Islet precursor cell (in vitro differentiated cells): ENCODE measurements around the gene FBXL5.

ENCODE experiments used
- DNase-seq: peaks from one replicate; pipeline ENCODE4 v3.0.0-alpha.2; 2018

FBXL5 gene

GRCh38 chr4:15676899-15677298 lies 21.7 kb upstream of the FBXL5 start:
- DNase-seq, result no peak

DNA sequence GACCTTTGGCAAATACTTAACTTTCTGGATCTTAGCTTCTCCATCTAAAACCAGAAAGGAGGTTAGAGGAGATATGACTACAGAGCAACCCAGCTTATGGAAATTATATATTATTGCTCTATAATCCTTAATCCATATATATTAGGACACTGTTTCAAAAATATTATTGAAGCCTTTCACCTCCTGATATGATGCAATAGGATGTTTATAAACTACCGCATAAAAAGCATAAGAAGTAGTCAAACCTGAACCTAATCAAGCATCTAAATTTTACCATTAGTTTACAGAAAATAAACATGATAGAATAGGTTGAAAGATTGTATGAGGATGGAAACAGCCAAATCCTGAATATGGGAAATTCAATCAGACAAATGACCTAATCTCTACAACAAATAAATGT lies 20.9 kb upstream of the FBXL5 start:
- DNase-seq, result no peak

DNA sequence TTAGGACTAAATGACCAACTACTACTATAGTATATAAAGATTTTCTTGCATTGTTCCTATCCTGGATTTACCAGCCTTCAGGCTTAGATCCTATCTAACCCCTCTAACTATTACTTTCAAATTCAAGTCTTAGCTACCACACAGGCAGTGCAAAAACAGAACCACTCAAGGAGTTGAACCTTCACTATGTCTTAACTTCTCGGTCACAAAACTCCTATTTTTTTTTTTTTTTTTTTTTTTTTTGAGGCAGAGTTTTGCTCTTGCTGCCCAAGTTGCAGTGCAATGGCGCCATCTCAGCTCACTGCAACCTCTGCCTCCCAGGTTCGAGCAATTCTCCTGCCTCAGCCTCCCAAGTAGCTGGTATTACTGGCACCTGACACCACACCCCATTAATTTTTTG lies 20.2 kb upstream of the FBXL5 start:
- no peak for DNase-seq

- no peak for DNase-seq
Observed at GRCh38 chr4:15674926-15675325, 19.8 kb upstream of the FBXL5 start.

- no peak for DNase-seq
Observed at GRCh38 chr4:15674046-15674445, 18.9 kb upstream of the FBXL5 start.

DNA sequence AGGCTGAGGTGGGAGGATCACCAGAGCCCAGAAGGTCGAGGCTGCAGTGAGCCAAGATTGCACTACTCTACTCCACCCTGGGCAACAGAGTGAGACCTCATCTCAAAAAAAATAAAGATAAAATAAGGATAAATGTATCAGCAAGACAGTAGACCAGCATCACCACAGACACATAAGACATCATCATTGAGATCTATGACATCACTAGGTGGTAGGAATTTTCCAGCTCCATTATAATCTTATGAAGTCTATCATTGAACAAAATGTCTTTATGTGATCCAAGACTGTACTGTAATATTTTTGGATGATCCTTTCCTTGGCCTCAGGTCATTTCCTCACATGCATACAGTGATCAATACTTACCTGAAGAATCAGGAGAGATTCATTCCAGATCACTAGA lies 18.2 kb upstream of the FBXL5 start:
- DNase-seq, result no peak

DNA sequence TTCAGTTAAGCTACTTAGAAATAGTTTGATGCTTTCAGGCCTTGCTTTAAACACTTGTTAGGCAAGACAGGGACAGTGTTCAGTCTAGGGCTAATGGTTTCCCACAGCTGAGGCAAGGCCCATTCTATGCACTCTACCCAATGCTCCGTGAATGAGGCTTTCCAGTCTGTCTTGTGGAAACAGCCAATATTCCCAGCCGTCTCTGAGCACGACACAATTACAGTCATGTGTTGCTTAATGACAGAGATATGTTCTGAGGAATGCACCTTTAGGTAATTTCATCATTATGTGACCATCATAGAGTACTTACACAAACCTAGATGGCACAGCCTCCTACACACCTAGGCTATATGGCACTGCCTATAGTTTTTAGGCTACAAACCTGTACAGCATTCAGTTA lies 16.9 kb upstream of the FBXL5 start:
- DNase-seq, result no peak

GRCh38 chr4:15670576-15670975 lies 15.4 kb upstream of the FBXL5 start:
- DNase-seq, result no peak

- DNase-seq, result no peak
Observed at GRCh38 chr4:15668566-15669435, 13.6 kb upstream of the FBXL5 start.

DNA sequence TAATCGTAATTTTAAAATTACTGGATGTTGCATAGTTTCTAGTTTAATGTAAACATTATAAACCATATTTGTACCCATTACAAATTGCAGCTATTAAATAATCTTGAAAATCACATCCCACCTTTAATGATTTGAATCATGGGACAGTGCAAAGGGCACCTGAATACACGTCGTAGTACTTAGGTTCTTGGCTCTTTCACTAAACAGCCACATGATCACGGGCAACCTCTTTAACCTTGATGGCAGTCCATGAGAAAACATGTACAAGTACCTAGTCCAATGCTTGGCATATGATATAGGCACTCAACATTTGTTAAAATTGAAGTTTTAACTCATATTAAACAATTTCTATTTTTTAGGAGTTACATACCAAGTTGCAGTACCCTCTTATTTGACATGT lies 11.8 kb upstream of the FBXL5 start:
- DNase-seq, result no peak

DNA sequence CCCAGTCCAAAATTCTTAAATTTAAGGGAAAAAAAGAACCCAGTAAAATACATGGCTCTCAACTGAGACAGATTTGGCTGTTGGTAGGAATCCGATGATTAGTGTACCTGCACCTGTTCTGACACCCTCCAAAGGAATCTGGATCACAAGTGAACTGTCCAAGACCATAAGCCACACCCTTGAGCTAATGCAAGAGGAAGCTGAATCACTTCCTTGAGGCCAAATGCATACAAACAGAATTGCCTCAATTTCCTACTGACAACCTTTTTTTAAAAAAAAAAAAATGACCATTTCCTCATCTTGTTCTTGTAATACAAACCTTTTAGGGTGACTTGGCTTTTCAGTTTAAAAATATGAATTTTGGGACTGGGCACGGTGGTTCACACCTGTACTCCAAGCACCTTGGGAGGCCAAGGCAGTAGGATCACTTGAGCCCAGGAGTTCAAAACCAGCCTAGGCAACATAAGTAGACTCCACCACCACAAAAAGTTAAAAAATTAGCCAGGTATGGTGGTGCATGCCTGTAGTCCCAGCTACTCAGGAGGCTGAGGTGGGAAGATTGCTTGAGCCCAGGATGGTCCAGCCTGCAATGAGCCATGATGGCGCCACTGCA lies 10.7 kb upstream of the FBXL5 start:
- DNase-seq, result no peak

- no peak for DNase-seq
Observed at GRCh38 chr4:15659768-15660570, 4.8 kb upstream of the FBXL5 start.

- no peak for DNase-seq
Observed at GRCh38 chr4:15658781-15659180, 3.6 kb upstream of the FBXL5 start.

DNA sequence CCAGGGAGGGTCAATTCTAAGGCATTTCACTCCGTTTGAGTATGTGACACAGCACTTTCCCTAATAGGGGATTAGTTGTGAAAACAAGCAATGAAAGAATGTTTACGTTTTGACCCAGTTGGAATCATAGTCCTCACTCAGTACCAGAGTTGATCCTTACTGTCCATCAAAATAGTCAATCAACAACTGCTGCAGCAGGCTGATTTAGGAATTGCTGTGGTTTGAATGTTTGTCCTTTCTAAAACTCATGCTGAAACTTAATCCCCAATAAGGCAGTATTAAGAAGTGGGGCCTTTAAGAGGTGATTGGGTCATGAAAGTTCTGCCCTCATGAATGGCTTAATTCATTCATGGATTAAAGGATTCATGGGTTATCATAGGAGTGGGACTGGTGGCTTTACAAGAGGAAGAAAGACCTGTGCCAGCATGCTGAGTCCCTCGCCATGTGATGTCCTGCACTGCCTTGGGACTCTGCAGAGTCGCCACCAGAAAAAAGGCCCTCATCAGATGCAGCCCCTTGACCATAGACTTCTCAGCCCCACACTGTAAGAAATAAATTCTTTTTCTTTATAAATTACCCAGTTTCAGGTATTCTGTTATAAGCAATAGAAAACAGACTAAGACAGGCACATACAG lies 3.1 kb upstream of the FBXL5 start:
- DNase-seq, result no peak

GRCh38 chr4:15657366-15657765 lies 2.2 kb upstream of the FBXL5 start:
- DNase-seq, result no peak

DNA sequence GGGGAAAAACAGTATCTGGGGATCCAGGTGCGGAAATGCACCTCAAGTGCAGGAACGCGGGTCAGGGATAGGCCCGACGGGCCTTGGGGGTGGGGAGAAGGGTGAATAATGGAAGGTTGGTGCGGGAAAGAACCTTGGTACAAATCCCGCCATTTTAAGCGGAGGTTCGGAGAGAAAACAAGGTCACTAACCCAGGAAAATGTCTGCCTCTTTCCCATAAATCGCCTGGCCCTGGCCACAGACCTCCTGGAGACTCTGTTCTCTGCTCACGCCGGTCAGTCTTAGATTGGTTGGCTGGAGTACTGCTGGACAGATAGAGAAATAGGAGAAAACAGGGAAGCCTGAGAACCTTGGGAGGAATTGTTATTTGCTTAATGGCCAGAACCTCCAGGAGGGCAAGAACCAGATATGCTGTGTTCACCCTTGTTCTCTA lies 897 bp upstream of the FBXL5 start:
- DNase-seq, result peak; percentile 62

GRCh38 chr4:15654593-15655222 lies 449 bp downstream of the FBXL5 start:
- DNase-seq, result peak; percentile 72

GRCh38 chr4:15653864-15654592 lies 1.1 kb downstream of the FBXL5 start:
- no peak for DNase-seq

DNA sequence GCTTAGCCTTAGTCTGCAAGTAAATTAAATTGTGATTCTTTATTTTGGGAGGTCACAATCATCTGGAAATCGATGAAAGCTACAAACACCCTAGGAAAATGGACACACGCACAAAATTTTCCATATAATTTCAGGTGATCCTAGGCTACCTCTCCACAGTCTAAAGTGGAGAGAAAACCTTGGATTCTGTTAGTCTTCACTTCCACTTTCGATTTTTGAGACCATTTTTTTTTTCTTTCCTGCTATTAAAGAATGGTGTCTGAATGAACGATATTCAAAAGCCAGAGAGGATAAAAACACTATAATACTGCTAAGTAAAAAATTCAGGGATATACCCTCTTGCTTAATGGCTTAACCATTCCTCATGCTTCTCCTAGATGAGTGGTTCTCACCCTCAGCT lies 1.7 kb downstream of the FBXL5 start:
- no peak for DNase-seq

DNA sequence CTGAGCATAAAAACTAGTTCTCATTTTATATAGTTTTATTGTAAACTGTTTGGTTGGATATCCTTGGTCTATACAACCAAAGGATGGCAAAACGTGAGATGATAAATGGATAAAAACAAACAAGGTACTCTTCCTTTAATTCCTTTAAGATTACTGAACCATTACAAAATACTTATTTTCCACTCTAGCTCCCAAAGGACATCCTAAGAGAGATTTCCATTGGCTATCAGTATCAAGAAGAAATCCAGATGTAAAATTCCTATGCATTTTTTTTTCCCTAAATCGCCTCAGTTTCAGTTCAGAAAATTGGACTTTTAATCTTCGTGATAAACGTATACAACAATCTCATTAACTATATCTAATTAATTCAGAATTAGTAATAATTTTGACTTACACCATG lies 2.3 kb downstream of the FBXL5 start:
- DNase-seq, result no peak

- DNase-seq, result no peak
Observed at GRCh38 chr4:15652191-15652590, 3.0 kb downstream of the FBXL5 start.

- no peak for DNase-seq
Observed at GRCh38 chr4:15651676-15652075, 3.5 kb downstream of the FBXL5 start.
